HG03354 (cell line): Measurements from ENCODE around the gene CBY1.

ENCODE experiments used
- ATAC-seq: cut with Tn5 transposase; IDR thresholded peaks from one replicate; pipeline ENCODE4 v1.9.1; 2021; ENCODE audit warnings: mild to moderate bottlenecking; ENCODE audit not compliant: unreplicated experiment, poor library complexity, severe bottlenecking

Gene CBY1

DNA sequence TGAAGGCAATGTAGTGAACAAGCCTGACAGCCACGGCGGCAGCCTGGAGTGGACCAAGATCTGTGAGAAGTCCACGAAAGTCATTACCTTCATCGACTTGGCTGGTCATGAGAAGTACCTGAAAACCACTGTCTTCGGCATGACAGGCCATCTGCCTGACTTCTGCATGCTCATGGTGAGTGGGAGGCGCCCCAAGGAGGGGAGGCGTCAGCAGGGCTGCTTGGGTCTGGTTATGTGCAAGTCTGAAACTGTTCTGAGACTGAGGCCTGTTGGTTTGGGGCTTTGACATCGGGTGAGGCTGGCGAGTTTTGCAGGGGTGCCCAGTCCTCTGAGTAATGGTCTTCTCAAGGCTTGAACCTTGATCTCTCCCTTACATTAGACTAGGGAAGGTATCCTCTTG is 60.4 kb downstream of the CBY1 start:
- ATAC-seq = no peak

DNA sequence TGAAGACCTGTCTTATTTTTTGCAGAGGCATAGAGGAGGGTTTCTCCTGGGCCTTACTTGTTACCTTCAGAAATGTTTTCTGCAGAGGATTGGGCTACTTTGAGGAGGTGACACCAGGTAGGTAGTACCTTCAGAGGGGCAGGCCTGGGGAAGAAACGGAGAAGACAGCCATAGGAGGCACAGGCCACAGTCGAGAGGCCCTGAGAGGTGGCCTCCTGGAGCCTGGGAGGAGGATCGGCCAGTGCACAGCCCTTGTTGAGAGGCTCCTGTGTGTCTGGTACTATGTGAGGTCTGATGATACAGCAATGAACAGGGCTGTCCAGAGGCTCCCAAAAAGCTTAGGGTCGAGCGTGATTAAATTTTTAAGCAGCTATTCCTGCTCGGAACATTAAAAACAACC is 60.8 kb downstream of the CBY1 start:
- ATAC-seq = no peak

DNA sequence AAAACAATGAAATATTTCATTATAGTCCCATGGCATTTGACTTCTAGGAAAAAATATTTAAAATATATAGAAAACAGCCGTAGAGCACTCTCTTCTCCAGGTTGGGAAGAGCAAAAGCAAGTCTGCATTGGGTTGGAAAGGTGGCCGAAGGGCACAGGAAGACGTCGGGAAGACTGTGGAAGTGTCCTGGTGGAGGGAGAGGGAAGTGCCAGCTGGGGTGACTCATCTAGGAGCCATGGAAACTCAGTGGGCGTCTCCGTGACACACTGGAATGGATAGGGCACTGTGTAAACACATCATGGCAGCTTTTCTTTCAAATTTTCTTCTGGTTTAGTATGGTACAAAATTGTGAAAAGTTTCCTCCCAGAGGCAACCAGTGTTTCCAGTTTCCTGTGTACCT is 62.0 kb downstream of the CBY1 start:
- no peak for ATAC-seq

DNA sequence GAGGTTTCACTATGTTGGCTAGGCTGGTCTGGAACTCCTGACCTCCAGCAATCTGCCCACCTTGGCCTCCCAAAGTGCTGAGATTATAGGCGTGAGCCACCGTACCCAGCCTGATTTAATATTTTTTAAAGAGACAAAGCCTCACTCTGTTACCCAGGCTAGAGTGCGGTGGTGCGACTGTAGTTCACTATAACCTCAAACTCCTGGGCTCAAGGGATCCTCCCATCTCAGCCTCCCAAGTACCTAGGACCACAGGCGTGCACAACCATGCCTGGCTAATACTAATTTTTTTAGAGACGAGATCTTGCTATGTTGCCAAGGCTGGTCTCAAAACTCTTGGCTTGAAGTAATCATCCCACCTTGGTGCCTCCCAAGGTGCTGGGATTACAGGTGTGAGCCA is 62.8 kb downstream of the CBY1 start:
- ATAC-seq = no peak

DNA sequence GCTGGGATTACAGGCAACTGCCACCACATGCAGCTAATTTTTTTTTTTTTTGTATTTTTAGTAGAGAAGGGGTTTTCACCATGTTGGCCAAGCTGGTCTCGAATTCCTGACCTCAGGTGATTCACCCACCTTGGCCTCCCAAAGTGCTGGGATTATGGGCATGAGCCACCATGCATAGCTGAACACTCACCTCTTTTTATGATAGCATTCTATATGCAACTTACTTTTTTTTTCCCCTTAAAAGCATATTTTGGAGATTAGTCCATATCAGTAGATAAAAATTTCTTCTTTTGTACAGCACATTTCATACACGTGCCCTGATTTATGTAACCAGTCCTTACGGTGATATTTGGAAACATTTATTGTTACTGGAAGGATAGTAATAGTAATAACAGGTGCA is 63.9 kb downstream of the CBY1 start:
- ATAC-seq = no peak

DNA sequence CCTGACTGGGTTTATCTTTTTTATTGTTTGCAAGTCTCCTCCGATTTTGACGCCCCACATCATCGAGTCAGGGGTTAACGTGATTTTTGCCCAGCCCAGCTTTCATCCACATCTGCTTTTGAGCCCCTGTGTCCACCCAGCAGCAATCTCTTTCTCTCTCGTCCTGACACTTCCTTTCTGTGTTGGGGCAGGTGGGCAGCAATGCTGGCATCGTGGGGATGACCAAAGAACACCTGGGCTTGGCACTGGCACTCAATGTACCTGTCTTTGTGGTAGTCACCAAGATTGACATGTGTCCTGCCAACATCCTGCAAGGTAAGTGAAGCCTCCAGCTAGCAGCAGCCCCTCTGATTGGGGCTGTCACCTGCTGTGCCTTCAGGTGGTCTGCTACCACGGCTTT is 65.1 kb downstream of the CBY1 start:
- ATAC-seq = no peak
